HG03460 (cell line): ENCODE measurements around the gene NUP93.
"Not testable (repeated sequence)": the region's sequence is repeated elsewhere in the genome, so short reads cannot be mapped to it uniquely, and the experiment has no call there.

Experiments used
- ATAC-seq: cut with Tn5 transposase; IDR thresholded peaks from one replicate; pipeline ENCODE4 v1.9.1; 2021; ENCODE audit not compliant: unreplicated experiment

Gene NUP93

GRCh38 chr16:56775162-56775561 lies 45.2 kb downstream of the NUP93 start:
- no peak for ATAC-seq

DNA sequence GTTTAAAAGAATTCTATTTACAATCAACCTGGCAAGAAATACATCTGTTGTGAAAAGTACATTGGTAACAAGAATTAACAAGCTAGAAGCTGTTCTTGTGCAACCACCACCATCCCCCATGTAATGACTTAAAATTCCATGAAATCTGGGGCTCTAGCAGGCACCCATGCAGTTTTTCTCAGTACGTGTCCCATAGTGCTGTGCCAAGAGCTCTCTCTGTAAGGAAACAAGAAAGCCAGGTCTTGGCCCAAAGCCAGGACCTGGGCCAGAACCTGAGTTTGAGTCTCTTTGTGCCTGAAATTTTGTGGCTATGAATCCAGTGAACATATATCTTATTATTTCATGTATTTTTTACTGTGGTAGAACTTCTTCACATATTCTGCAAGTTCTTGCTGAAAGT lies 46.6 kb downstream of the NUP93 start:
- no peak for ATAC-seq

DNA sequence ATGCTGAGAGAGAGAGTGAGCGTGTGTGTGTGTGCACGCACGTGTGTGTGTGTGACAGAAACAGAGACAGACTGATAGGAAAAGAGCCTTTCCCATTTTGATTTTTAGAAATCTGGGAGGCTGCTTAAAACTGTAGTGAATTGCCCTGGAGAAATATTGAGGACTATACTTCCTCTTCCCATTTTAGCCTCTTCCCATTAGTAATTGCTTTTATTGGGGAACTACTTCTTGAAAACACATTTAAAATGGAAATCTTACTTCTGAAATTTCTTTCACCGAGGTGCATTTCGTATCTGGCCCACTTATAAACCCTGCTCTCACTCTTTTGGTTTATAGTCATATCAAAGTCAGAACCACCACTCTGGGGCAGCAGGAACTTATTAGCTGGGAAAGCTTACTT lies 47.1 kb downstream of the NUP93 start:
- ATAC-seq: no peak

DNA sequence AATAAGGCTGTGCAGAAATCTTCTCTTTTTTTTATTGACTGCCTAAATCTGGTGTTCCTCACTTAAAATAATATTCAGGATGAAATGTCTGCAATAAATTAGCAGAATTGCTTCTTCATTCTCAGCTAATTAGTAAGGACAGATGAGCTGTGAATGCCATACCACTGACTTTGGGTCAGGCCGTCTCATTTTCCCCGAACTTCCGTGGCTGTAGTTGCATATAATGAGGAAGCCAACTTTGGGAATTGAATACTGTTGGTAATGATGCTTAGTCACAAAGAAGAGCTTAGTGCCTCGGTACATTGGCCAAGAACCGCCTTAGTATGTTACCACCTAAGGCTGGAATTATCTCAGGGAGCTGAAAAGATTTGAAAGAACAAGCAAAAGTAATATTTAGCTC lies 47.6 kb downstream of the NUP93 start:
- ATAC-seq: no peak

DNA sequence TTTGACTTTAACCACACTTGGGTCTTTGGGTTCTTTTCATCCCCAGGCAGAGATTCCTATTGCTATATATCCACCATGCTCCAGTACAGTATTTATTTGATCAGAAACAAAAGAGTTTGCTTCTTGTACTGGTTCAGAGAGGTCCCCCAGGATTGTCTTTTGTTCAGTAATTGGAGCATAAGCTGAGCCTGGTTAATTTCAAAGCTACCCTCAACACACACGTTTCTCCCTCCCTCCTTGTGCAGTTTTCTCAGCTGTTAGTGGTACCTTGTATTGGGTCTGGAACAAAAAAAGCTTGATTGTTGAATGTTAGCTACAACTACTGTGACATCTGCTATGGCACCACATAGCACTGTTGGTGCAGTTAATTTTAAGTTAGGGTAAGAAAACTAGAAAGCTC lies 50.0 kb downstream of the NUP93 start:
- ATAC-seq: no peak

DNA sequence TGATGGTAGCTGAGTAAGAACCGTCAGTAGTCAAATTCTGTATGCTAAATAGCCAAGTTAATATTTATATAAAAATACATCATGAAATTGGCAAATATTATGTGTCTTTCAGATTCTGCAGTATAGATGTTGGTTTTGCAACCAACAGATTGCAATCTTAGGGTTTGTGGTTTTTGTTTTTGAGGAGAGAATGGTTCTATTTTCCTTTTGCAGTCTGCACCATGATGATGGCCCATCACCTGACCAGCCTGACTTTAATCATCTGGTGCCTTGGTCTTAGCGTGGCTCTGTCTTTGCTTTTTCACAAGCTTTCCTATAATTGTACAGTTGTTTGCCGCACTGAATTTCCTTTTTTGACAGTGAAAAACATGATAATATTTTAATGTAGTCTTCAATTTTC lies 50.7 kb downstream of the NUP93 start:
- no peak for ATAC-seq

GRCh38 chr16:56781528-56781961 lies 51.6 kb downstream of the NUP93 start:
- no peak for ATAC-seq

DNA sequence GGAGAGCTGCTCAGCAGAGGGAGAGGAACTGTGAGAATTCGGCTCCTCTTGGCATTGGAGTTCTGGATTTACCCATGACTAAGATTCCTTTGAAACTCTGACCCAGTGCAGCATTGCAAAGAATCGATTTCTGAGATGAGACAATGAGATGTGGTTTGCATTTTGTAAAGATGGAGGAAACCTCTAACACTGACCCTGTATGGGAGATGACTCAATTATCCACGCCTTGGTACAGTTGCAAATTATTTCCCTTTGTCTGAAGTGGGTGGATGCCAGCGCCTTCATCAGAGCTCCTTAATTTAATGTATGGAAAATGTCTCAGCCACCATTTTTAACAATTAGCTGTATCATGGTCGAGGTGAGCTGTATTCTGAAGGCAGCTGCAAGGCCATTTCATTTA lies 53.4 kb downstream of the NUP93 start:
- ATAC-seq: no peak

- no peak for ATAC-seq
These were observed 55.4 kb downstream of the NUP93 start for GRCh38 chr16:56785317-56785716.

DNA sequence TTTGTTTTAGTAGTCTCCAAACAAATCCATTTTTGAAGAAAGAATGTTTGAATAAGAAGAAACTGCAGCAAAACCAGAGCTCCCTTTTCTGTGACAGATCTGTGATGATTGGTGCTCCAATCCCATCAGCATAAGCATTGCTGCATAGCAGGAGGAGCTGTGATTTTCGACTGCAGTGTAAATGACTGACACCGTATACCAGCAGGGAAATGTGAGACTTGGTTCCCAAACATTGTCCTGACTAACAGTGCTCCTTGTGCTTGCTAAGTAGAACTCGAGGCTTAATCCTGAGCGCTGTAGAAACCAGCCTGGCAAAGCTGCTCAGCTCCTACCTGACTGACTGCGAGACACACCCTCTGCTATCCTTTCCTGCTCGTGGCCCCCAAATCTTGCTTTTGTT lies 57.2 kb downstream of the NUP93 start:
- ATAC-seq: no peak

- ATAC-seq: no peak
These were observed 58.5 kb downstream of the NUP93 start for GRCh38 chr16:56788435-56788834.

DNA sequence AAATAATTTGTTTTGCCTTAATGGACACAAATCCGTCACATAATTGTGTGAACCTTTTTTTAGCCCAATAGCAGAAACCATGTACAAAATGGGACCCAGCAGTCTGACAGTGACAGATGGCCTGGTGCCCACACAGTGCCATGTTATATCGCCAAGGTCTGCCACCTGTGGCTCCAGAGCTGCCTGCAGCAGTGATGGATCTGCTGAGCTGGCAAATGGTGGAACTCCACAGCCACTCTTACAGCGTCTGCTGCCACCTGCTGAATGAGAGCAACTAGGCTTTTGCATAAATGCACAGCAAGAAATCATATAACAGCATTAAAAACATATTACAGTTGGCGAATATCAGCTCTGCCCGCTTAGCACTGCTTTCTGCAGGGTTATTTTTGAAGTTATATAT lies 59.4 kb downstream of the NUP93 start:
- no peak for ATAC-seq

GRCh38 chr16:56792967-56793366 lies 63.0 kb downstream of the NUP93 start:
- ATAC-seq: no peak

GRCh38 chr16:56793492-56793891 lies 63.6 kb downstream of the NUP93 start:
- no peak for ATAC-seq

- no peak for ATAC-seq
These were observed 65.1 kb downstream of the NUP93 start for GRCh38 chr16:56795011-56795410.

- not testable (repeated sequence) for ATAC-seq
These were observed 67.1 kb downstream of the NUP93 start for GRCh38 chr16:56797038-56797437.

- no peak for ATAC-seq
These were observed 67.9 kb downstream of the NUP93 start for GRCh38 chr16:56797861-56798260.

- no peak for ATAC-seq
These were observed 69.0 kb downstream of the NUP93 start for GRCh38 chr16:56798955-56799354.

- ATAC-seq: no peak
These were observed 70.4 kb downstream of the NUP93 start for GRCh38 chr16:56800355-56800754.

- no peak for ATAC-seq
These were observed 71.8 kb downstream of the NUP93 start for GRCh38 chr16:56801762-56802161.

DNA sequence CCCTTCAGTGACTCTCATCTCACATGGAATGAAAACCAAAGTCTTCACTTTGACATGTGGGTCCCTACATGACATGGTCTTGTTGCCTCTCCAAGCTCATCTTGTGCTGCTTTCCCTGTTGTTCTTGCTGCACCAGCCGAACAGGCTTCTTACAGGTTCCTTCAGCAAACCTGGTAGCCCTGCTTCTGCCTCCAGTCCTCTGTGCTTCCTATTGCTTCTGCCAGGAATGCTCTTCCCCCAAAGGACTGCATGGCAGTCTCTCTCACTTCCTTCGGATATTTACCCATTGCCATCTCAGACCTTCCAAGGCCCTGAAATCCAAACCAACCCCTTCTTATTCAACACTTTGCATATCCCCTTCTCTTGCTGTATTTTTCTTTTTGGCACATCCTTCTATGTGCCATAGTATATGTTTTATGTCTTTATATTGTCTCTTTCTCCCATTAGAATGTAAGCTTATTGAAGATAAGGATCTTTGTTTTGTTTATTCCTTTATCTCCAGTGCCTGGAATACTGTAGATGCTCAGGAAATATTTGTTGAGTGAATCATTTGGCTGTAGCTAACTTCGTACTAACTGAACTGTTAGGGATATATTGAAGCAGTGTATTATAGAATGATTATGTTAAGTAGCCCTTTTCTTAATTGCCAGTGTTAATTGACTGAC lies 77.2 kb downstream of the NUP93 start:
- ATAC-seq: no peak

GRCh38 chr16:56807676-56808067 lies 77.7 kb downstream of the NUP93 start:
- ATAC-seq: not testable (repeated sequence)

DNA sequence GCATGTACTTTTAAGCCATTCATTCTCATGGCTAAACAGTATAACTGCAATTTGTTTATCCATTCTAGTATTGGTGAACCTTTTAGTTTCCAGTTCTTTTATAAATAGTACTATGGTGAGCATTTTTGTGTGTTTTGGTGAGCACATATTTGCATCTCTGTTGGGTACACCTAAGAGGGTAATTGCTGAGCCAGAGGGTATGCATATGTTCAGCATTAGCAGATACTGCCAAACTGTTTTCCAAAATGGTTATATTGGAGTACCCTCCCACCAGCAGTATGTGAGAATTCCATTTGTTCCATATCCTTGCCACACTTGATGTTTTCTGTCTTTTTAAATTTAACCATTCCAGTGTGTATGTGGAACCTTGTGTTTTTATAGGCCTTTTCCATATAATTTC lies 81.0 kb downstream of the NUP93 start:
- no peak for ATAC-seq
